GM19035 (cell line): Measurements from ENCODE around the gene BTC.
A peak's percentile ranks its signal among the peaks of the same experiment; 100 is the strongest.
"Not testable (repeated sequence)": the region's sequence is repeated elsewhere in the genome, so short reads cannot be mapped to it uniquely, and the experiment has no call there.

Experiments used
- ATAC-seq: cut with Tn5 transposase; IDR thresholded peaks from one replicate; pipeline ENCODE4 v1.9.1; 2021; ENCODE audit not compliant: unreplicated experiment

BTC gene

GRCh38 chr4:74758551-74759145, 35.7 kb downstream of the BTC start:
- ATAC-seq: no peak

DNA sequence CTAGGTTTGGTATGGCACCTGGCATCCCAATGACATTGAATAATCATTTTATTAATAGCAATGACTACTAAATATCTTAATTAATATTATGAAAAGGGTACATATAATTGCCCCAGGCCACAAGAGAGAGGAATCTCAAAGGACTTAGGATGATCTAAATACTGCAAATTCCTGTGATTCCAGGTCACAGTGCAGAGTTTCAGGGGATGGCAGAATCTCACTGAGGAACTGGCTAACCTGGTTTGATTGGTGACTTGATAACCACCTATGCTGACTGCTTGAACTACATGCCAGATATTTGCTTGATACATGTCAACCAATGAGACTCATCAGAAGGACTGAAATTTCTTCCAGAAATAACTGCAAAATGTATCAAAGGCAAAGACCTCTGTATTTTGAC, 37.2 kb downstream of the BTC start:
- no peak for ATAC-seq

DNA sequence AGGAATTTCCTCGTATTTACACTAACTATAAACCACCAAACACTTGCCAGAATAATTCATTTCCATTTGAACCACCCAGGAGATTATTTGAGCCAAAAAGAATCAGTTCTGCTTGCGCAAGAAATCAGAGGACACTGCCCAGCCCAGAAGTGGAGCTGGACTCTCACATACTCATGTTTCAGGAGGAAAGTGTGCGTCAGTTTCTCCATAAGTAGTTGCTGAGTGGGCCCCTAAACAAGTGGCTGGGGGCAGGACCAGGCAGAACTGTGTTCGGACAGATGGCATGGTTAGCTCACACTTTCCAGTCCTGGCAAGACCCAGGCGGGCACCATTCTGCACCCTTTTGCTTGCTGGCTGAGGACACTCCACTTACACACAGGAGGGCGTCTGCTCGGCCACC, 38.8 kb downstream of the BTC start:
- ATAC-seq: no peak

GRCh38 chr4:74754218-74754617, 40.1 kb downstream of the BTC start:
- ATAC-seq: peak; percentile 68

DNA sequence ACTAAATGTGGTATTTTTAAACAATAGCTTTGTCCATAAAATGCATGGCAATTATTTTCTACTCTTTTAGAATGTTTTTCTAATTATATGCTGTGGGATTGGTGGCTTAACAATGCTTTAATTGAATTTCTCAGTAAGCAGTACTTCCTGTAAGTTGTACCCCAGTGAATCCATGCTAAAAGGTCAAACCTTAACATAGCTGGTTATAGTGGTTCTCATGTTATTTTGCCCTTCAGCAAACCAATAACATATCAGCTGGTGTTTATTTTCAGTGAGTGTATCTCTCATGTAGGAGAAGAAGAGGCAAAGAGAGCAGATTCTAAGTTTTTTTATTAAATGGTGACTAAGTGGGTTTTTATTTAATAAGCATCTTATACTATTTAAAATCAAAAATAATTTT, 41.5 kb downstream of the BTC start:
- no peak for ATAC-seq

GRCh38 chr4:74751856-74752255, 42.5 kb downstream of the BTC start:
- ATAC-seq: no peak

GRCh38 chr4:74751247-74751646, 43.1 kb downstream of the BTC start:
- ATAC-seq: no peak

DNA sequence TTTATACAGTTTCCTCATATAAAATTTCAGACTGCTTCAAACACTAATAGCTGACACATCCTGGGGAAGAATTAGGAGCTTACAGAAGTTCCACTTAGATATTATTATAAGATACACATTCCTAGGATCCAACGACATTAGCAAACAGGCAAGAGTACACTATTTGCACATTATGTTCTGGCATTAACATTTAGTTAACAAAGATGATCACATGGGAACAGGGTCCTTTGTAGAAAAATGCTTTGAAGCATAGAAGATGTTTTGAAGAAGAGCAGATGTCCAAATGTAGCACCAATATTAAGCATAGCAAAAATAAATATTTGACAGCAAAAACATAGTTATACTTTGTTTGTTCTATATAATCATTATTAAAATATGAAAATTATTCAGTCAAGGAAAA, 52.1 kb downstream of the BTC start:
- no peak for ATAC-seq

GRCh38 chr4:74738464-74739143, 55.7 kb downstream of the BTC start:
- no peak for ATAC-seq

DNA sequence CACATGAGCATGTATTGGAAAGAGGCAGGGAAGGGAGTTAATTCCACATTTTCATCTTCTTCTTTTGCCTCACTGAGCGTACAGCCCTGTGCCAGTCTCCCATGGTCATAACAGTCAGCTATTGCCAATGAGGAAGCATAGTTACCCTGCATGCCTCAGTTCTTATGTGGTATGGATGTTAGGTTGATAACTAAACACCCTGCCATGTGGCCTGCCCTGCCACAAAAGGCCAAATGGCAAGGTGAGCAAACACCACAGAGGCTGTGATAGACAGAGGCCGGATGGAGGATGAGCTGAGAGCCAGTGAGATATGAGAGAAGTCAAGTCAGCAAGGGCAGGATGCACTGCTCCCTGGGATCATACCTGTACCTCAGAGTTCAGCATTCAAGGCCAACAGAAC, 59.3 kb downstream of the BTC start:
- no peak for ATAC-seq

DNA sequence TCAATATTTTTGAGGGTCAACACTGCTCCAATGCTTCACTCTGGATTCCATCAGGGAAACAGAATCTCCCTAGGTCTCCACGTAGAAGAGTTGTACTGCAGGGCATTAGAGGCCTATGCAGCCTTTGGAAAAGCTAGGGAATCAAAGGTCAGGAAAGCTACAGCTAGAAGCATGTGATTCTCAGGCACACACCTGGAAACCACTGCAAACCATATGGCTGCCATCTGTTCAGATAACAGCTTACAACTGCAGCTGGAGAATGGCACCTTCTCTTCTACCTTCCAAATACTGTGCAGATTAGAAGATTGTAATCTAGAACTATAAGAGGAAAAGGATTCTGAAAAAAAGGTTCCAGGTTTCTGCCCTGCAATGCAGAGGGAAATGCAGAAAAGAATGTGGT, 60.6 kb downstream of the BTC start:
- ATAC-seq: no peak

DNA sequence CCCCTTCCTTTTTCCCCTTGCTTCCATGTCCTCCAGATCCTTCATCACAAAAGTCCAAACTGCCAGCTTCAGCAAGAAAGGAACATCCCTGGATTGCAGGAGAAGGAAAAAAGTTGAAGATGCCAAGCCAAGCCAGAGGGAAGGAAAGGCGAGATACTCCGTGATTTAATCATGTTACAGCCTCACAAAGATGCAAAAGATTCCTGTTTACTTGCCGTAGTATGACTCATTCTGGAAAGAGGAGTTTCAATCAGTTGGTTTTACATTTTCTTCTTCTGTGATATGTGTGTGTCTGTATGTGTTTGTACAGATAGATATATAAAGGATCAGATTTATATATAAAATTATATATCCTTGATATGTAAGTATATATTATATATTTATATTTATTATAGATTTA, 69.3 kb downstream of the BTC start:
- no peak for ATAC-seq

DNA sequence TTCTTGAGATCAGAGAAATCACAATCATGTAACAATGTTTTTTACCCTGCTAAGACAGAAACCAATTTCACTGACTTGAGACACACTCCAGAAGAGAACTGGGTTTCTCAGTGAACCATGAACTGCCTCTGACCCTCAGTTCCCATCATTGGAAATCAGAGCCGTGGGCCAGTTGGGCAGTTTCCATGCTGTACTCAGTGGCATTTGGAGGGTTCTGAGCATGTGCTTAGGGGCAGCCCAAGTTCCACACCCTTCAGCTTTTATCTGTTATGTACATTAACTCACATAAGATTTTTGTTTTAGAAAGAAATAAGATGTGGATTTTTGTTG, 77.9 kb downstream of the BTC start:
- no peak for ATAC-seq

DNA sequence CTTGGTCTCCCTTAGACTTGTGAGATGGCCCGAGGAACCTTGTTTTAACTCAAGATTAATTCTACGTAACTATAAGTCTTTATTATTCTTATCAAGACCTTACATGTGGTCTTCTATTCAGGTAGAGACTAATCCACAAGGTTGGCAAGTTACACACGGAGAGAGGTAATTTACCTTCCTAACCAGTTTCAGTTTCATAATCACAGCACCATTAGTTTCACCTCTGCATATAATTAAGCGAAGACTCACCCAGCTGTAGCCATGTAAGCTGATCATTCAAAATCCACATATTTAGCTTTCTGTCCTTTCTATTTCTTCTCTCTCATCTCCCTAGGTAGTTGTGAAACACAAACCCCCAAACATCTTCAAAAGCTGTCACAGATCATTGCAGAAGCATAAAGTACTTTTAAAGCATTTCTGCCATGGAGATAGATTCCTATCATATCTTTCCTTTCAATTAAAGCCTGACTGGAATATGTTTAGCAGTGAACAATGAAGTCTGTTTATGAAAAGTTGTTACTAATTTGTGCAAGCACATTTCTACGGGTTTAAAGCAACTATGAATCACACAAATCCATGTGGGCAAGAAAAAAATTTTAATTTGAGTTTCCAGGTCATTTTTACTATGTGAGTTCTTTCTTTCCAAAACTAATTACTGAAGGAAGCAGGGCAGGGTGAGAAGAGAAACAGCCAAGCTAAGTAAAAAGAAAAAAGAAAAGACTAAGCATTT, 78.5 kb downstream of the BTC start:
- ATAC-seq: peak; percentile 64

GRCh38 chr4:74714611-74715130, 79.7 kb downstream of the BTC start:
- no peak for ATAC-seq

- not testable (repeated sequence) for ATAC-seq
Measured at GRCh38 chr4:74708135-74708534, 86.2 kb downstream of the BTC start.
